Neural progenitor cell (in vitro differentiated cells): Measurements from ENCODE around the gene SBK2. TPM values are rescaled to one million over a fixed set of nuclear protein-coding genes. Genes with fewer than 3 reads are reported as not detected.
A peak's percentile ranks its signal among the peaks of the same experiment; 100 is the strongest.

Source experiments
- DNase-seq: peaks from one replicate; pipeline ENCODE4 v3.0.0-alpha.2; 2016; ENCODE audit warnings: low spot score
- H2AFZ ChIP-seq: fragments of 200-600 bp; sonication (generic); replicated peaks from 2 replicates; pipeline ENCODE4 v1.6.1; 2016; ENCODE audit warnings: antibody characterized with exemption
- H3F3A ChIP-seq: fragments of 200-600 bp; sonication (generic); 2 replicates; pipeline ENCODE4 v1.6.1; 2016; ENCODE audit warnings: antibody characterized with exemption, low read depth
- H3K27ac ChIP-seq: fragments of 200-600 bp; sonication (generic); 2 replicates; pipeline ENCODE4 v1.5.1; 2016; ENCODE audit warnings: mild to moderate bottlenecking
- H3K27me3 ChIP-seq: fragments of 200-600 bp; sonication (generic); 2 replicates; pipeline ENCODE4 v1.6.1; 2016; ENCODE audit warnings: mild to moderate bottlenecking, moderate library complexity
- H3K36me3 ChIP-seq: fragments of 200-600 bp; sonication (generic); 2 replicates; pipeline ENCODE4 v1.5.1; 2016
- H3K4me1 ChIP-seq: fragments of 200-600 bp; sonication (generic); 2 replicates; pipeline ENCODE4 v1.6.1; 2016; ENCODE audit warnings: mixed run types
- H3K4me2 ChIP-seq: fragments of 200-600 bp; sonication (generic); 2 replicates; pipeline ENCODE4 v1.6.1; 2016
- H3K4me3 ChIP-seq: fragments of 200-600 bp; sonication (generic); 2 replicates; pipeline ENCODE4 v1.5.1; 2016
- H3K79me2 ChIP-seq: fragments of 200-600 bp; sonication (generic); 2 replicates; pipeline ENCODE4 v1.6.1; 2016; ENCODE audit warnings: low read depth
- H3K9ac ChIP-seq: fragments of 200-600 bp; sonication (generic); 2 replicates; pipeline ENCODE4 v1.6.1; 2016
- H3K9me3 ChIP-seq: fragments of 200-600 bp; sonication (generic); 2 replicates; pipeline ENCODE4 v1.5.1; 2016; ENCODE audit warnings: low read depth
- H4K20me1 ChIP-seq: fragments of 200-600 bp; sonication (generic); 2 replicates; pipeline ENCODE4 v1.6.1; 2016; ENCODE audit warnings: low read depth
- H3K27ac Mint-ChIP-seq: 3 replicates; pipeline ENCODE4 v1.8.0; 2021; ENCODE audit warnings: mixed read lengths
- H3K27me3 Mint-ChIP-seq: 2 replicates; pipeline ENCODE4 v1.8.0; 2022; ENCODE audit warnings: low read depth, mild to moderate bottlenecking, inconsistent platforms, moderate library complexity, mixed read lengths; ENCODE audit not compliant: insufficient read depth
- H3K36me3 Mint-ChIP-seq: 3 replicates; pipeline ENCODE4 v1.8.0; 2021; ENCODE audit warnings: mixed read lengths
- H3K4me1 Mint-ChIP-seq: 3 replicates; pipeline ENCODE4 v1.8.0; 2021; ENCODE audit warnings: mixed read lengths
- H3K4me3 Mint-ChIP-seq: 3 replicates; pipeline ENCODE4 v1.8.0; 2021; ENCODE audit warnings: mild to moderate bottlenecking, moderate library complexity, mixed read lengths
- H3K9me3 Mint-ChIP-seq: 3 replicates; pipeline ENCODE4 v1.8.0; 2020; ENCODE audit warnings: mixed read lengths
- CTCF ChIP-seq: fragments of 200-600 bp; sonication (generic); IDR thresholded peaks from 2 replicates; pipeline ENCODE4 v1.5.1; 2017; ENCODE audit warnings: antibody characterized with exemption, mild to moderate bottlenecking
- EZH2 ChIP-seq: fragments of 200-600 bp; sonication (generic); IDR thresholded peaks from 2 replicates; pipeline ENCODE4 v1.6.1; 2017; ENCODE audit warnings: antibody characterized with exemption, mild to moderate bottlenecking, moderate library complexity
- EZH2phosphoT487 ChIP-seq: fragments of 200-600 bp; sonication (generic); IDR thresholded peaks from 2 replicates; pipeline ENCODE4 v1.6.1; 2017; ENCODE audit warnings: antibody characterized with exemption
- total RNA-seq: library from RNA; depleted of rRNA; stranded (reverse); fragments of >200 nt; gene quantifications from 2 replicates; pipeline ENCODE4 v1.2.3, GENCODE V29; 2015; ENCODE audit warnings: low replicate concordance

SBK2 gene
- total RNA-seq, 1 donor from 2014 or later: not detected

- Histone ChIP-seq H3K9ac (peak overlapping the region; percentile 56), H3K27ac (no peak overlapping the region), H3K36me3 (no peaks in the 10 kb centered on the region), H3K27me3 (no peaks in the 10 kb centered on the region), H3K79me2 (peaks cover 14% of the 10 kb centered on the region), H3F3A (peaks cover 24% of the 10 kb centered on the region), H3K4me1 (peaks cover 39% of the 10 kb centered on the region), H3K9me3 (no peaks in the 10 kb centered on the region), H3K4me3 (peak overlapping the region; percentile 63), H4K20me1 (peaks cover 25% of the 10 kb centered on the region), H2AFZ (no peak overlapping the region), H3K4me2 (peak overlapping the region; percentile 95)
- peak overlapping the region; percentile 85 for H3K4me3 Mint-ChIP-seq
- peak overlapping the region; percentile 84 for H3K27ac Mint-ChIP-seq
- H3K9me3 Mint-ChIP-seq: no peaks in the 10 kb centered on the region
- DNase-seq: no peak
- peaks cover 22% of the 10 kb centered on the region for H3K4me1 Mint-ChIP-seq
- peaks cover 5% of the 10 kb centered on the region for H3K27me3 Mint-ChIP-seq
- H3K36me3 Mint-ChIP-seq: no peaks in the 10 kb centered on the region
- TF ChIP-seq EZH2phosphoT487 (no peak), EZH2 (no peak), CTCF (no peak)
Observed at GRCh38 chr19:55486043-55486970, 50.6 kb downstream of the SBK2 start.

- H3K4me1 Mint-ChIP-seq: peaks cover 23% of the 10 kb centered on the region
- peak overlapping the region; percentile 95 for H3K4me2 ChIP-seq
- peaks cover 1% of the 10 kb centered on the region for H3K36me3 Mint-ChIP-seq
- peaks cover 25% of the 10 kb centered on the region for H3F3A ChIP-seq
- H3K4me3 Mint-ChIP-seq: peak overlapping the region; percentile 85
- H3K79me2 ChIP-seq: peaks cover 14% of the 10 kb centered on the region
- H3K36me3 ChIP-seq: no peaks in the 10 kb centered on the region
- peaks cover 5% of the 10 kb centered on the region for H3K27me3 Mint-ChIP-seq
- H3K9ac ChIP-seq: peak overlapping the region; percentile 56
- H3K27ac ChIP-seq: no peak overlapping the region
- peaks cover 25% of the 10 kb centered on the region for H4K20me1 ChIP-seq
- no peaks in the 10 kb centered on the region for H3K27me3 ChIP-seq
- peak overlapping the region; percentile 63 for H3K4me3 ChIP-seq
- no peak for DNase-seq
- H3K9me3 Mint-ChIP-seq: no peaks in the 10 kb centered on the region
- H2AFZ ChIP-seq: no peak overlapping the region
- peaks cover 44% of the 10 kb centered on the region for H3K4me1 ChIP-seq
- TF ChIP-seq CTCF (no peak), EZH2phosphoT487 (no peak), EZH2 (no peak)
- peak overlapping the region; percentile 85 for H3K27ac Mint-ChIP-seq
- no peaks in the 10 kb centered on the region for H3K9me3 ChIP-seq
Observed at GRCh38 chr19:55485439-55486011, 51.4 kb downstream of the SBK2 start.

- Histone ChIP-seq H3K9ac (peak within 1 kb of the TSS; percentile 56), H3K27me3 (no peaks in the 10 kb centered on the region), H4K20me1 (peaks cover 25% of the 10 kb centered on the region), H3K4me3 (peak within 1 kb of the TSS; percentile 63), H3K36me3 (no peaks in the 10 kb centered on the region), H3K79me2 (peaks cover 14% of the 10 kb centered on the region), H3K27ac (no peak within 1 kb of the TSS), H3K4me1 (peaks cover 46% of the 10 kb centered on the region), H3K4me2 (peak within 1 kb of the TSS; percentile 95), H2AFZ (no peak within 1 kb of the TSS), H3K9me3 (no peaks in the 10 kb centered on the region), H3F3A (peaks cover 28% of the 10 kb centered on the region)
- TF ChIP-seq EZH2 (no peak), CTCF (no peak), EZH2phosphoT487 (no peak)
- Mint-ChIP-seq H3K4me1 (peaks cover 26% of the 10 kb centered on the region), H3K27ac (peak within 1 kb of the TSS; percentile 85), H3K27me3 (peaks cover 7% of the 10 kb centered on the region), H3K4me3 (peak within 1 kb of the TSS; percentile 85), H3K9me3 (no peaks in the 10 kb centered on the region), H3K36me3 (peaks cover 2% of the 10 kb centered on the region)
- DNase-seq: peak; percentile 95
Observed at GRCh38 chr19:55484593-55485438, 52.1 kb downstream of the SBK2 start, which contains the start of gene NAT14. Gene NAT14 (plus strand): TSS chr19:55485188. CDS start chr19:55485709, 521 bp downstream.
